NCI-H2227 (cell line): ENCODE measurements around the gene MOB3B.
"Not testable (repeated sequence)": the region's sequence is repeated elsewhere in the genome, so short reads cannot be mapped to it uniquely, and the experiment has no call there.

ENCODE experiments used
- DNase-seq: peaks from one replicate; lab custom pipeline; 2025; ENCODE audit not compliant: unreplicated experiment; lab: John Stamatoyannopoulos, UW

MOB3B gene

GRCh38 chr9:27519466-27520465 lies 9.8 kb downstream of the MOB3B start:
- DNase-seq: no peak

GRCh38 chr9:27518809-27519208 lies 10.8 kb downstream of the MOB3B start:
- no peak for DNase-seq

- DNase-seq: no peak
Measured at GRCh38 chr9:27518006-27518405, 11.6 kb downstream of the MOB3B start.

- DNase-seq: no peak
Measured at GRCh38 chr9:27514551-27514950, 15.1 kb downstream of the MOB3B start.

GRCh38 chr9:27511771-27512170 lies 17.8 kb downstream of the MOB3B start:
- DNase-seq: no peak

GRCh38 chr9:27510780-27511179 lies 18.8 kb downstream of the MOB3B start:
- no peak for DNase-seq

- DNase-seq: no peak
Measured at GRCh38 chr9:27506981-27507380, 22.6 kb downstream of the MOB3B start.

- no peak for DNase-seq
Measured at GRCh38 chr9:27505744-27506161, 23.9 kb downstream of the MOB3B start.

GRCh38 chr9:27504259-27504658 lies 25.4 kb downstream of the MOB3B start:
- DNase-seq: no peak

GRCh38 chr9:27503623-27504022 lies 26.0 kb downstream of the MOB3B start:
- no peak for DNase-seq

- not testable (repeated sequence) for DNase-seq
Measured at GRCh38 chr9:27500902-27501301, 28.7 kb downstream of the MOB3B start.

- no peak for DNase-seq
Measured at GRCh38 chr9:27499451-27499850, 30.2 kb downstream of the MOB3B start.

- no peak for DNase-seq
Measured at GRCh38 chr9:27497883-27498417, 31.7 kb downstream of the MOB3B start.

GRCh38 chr9:27496135-27496504 lies 33.5 kb downstream of the MOB3B start:
- DNase-seq: no peak

- no peak for DNase-seq
Measured at GRCh38 chr9:27495480-27496134, 34.0 kb downstream of the MOB3B start.

- DNase-seq: no peak
Measured at GRCh38 chr9:27491154-27491553, 38.5 kb downstream of the MOB3B start.

GRCh38 chr9:27489087-27489876 lies 40.3 kb downstream of the MOB3B start:
- no peak for DNase-seq

GRCh38 chr9:27487927-27488326 lies 41.7 kb downstream of the MOB3B start:
- no peak for DNase-seq

- DNase-seq: no peak
Measured at GRCh38 chr9:27487128-27487640, 42.4 kb downstream of the MOB3B start.

GRCh38 chr9:27485158-27485557 lies 44.5 kb downstream of the MOB3B start:
- no peak for DNase-seq

- DNase-seq: no peak
Measured at GRCh38 chr9:27483576-27483975, 46.0 kb downstream of the MOB3B start.
